Inferior parietal cortex (tissue), 1 donor: ENCODE data around the gene CRTAC1.

Experiments used
- DNase-seq: peaks from one replicate; pipeline ENCODE4 v3.0.0-alpha.2; 2016; ENCODE audit errors: extremely low spot score

Gene CRTAC1

DNA sequence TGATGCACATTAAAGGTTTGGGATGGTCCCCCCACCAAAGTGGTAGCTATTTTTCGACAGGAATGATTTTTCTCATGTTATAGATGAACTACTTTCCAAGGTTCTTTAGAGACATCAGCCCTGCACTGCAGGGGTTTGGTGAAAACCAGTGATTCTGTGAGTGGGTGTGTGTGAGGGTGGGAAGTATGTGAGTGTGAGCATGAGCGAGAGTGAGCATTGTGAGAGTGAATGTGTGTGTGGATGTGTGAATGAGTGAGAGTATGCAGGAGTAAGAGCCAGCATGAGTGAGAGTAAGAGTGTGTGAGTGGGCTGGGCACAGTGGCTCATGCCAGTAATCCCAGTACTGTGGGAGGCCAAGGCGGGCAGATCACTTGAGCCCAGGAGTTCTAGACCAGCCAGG lies 105.7 kb downstream of the CRTAC1 start:
- no peak for DNase-seq

DNA sequence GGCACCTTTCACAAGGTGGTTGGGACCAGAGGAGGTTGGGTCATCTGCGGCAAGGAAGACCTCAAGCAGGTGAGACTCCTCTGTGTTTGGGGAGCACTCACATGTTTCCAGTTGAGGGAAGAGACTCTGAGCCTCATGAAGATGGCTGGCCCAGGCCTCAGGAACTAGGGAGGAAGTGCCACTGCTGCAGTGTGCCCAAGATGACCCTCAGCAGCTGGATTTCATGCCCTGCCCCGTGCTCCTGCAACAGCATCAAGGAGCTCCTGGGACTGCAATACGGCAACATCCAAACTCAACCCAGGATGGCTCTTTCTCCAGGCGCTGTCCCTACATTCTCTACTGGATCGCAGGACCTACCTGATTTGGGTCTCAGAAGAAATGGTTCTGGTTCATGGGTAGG lies 106.9 kb downstream of the CRTAC1 start:
- no peak for DNase-seq

DNA sequence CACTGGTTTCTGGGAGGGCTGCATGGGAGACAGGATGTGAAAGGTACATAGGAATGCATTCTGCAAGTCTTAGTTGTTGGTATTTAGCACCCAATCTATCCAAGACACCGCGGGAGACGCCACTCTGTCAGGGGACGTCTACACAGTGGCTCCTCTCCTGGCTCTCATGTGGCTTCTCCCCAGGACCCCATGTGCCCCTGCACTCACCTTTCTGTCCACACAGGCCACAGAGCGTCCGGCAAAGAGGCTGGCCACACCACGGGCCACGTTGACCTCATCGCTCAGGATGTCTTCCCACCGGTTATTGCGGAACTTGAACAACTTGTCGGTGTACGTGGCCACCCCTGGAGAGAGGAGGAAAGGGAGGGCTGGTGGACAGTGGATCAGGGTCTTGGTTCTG lies 107.4 kb downstream of the CRTAC1 start:
- no peak for DNase-seq

DNA sequence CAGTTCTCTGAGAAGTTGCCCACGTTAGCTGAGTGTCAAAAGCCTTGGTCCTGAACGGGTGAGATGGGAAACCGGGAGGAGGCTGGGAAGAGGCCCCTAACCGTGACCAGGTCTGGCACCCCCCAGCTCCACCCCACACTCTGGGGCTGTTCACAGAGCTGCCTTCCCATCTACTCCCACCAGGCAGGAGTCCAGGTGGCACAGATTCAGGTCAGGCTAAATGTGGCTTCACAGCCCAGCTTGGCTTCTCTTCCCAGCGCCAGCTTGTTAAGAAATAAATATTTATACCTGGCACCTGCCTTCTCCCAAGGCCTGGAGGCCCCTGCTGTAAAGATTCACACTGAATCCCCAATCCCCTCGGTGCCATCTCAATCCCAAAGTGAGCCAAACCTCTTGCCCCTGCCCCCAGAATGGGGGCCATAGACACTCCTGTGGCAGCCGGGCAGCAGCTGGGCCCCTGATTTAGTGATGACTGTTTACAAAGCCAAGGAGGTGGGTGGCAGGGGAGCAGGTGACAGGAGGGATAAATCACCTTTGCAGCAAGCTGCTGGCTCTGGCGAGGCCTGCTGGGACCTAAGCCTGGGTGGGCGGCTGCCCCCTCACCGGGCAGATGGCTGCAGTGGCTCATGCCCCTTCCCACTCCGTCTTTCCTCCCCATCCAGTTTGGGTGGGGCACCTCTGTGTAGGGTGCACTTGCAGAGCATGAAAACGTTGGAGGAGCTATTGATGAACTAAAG lies 108.2 kb downstream of the CRTAC1 start:
- DNase-seq: no peak

DNA sequence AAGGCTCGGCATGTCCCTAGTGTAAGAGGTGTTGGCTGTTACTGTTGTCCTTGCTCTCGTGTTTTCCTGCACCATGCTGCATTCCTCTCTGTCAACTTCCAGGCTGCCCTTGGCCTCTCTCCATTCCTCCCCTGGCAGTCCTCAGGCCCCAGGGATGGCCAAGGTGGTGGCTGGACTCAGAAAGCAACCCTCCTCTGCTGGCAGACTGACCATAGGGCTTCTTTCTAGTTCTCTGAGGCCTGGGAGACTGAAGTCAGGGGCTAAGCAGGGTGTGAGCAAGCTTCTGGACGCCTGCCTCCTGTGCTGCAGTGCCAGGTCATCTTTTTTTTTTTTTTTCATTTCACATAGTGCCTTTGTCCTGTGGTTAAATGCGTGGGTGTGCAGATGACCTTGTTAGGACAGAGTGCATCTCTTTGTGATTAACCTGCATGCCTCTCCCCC lies 108.8 kb downstream of the CRTAC1 start:
- no peak for DNase-seq

DNA sequence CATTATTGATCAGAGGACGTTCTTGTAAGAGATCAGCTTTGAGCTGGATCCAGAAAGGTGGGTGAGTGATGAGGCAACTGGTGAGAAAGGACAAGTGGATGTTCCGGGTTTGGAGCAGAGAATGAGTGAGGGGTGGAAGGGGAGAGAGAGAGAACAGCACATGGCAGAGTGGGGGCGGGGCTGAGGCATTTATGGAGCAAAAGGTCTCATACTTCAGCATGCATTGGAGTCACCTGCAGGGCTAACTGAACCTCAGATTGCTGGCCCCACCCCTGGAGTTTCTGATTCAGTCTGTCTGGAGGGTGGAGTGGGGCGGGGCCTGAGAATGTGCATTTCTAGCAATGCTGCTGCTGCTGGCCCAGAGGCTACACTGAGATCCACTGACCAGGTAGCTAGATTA lies 109.6 kb downstream of the CRTAC1 start:
- no peak for DNase-seq

DNA sequence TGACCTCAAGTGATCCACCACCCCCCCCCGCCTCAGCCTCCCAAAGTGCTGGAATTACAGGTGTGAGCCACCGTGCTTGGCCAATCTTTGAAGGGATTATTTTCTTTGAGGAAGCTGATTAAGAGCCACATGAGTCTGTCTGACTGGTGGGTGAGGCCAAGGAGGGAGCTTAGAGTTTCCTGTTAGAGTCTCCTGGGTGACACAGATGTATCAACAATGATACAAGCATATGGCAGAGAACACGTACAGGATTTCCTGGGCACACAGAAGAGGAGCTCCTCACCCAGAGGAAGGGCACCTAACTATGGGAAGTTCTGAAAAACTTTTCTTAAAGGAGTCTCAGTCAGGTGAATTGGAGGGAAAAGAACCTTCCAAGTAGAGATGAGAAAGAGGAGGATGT lies 111.4 kb downstream of the CRTAC1 start:
- no peak for DNase-seq

DNA sequence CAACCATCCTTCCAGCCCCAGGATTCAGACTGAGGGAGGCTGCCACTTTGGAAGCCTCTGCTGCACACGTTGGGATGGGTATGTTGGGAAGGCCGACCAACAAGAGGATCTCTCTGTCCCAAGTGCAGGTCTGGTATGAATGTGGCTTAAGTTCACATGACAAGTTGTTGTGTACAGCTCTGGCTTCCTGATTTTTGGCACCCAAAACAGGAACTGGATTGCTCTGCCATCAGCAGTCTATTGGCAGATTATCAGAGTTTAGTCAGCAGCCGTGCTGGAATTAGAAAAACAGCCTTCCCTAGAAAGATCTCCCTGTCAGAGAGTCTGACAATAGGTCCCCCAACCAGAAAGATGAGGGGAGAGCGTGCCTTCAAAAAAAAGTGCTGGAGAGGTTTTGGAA lies 113.8 kb downstream of the CRTAC1 start:
- DNase-seq: peak; percentile 60

DNA sequence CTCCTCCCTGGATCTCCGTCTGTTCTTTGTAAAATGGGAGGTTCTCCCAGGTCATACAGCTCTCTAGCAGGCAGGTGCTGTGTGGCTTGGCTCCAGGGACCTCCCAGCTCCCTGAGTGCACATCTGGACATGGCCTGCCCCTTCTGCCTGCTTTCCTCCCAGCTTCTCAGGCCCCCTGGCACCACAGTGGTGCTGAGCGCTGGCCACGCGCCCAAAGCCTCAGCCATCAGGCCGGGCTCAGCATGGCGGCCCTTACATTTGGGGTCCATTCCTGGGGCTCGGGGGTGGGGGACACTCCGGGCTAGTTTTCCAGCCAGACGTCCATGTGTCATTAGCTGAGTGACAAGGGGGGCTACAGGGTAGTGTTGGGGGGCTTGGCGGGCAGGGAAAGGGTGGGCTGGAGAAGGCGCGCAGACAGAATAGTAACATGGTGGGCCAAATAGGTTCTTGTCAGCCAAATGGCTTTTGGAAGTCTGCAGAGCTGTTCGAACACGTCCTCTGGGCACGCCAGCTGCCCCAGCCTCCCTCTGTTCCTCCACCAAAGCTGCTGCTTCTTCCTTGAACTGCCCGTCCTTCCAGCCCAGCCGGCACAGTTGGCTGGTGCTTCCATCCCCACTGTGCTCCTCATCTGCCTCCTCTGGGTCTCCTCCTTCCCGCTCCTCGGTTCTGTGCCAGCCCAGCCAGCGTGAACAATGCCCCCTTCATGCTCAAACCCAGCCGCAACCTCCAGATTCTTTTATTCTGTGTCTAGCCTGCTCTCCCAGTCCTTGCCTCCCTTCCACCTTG lies 114.9 kb downstream of the CRTAC1 start:
- peak; percentile 52 for DNase-seq

DNA sequence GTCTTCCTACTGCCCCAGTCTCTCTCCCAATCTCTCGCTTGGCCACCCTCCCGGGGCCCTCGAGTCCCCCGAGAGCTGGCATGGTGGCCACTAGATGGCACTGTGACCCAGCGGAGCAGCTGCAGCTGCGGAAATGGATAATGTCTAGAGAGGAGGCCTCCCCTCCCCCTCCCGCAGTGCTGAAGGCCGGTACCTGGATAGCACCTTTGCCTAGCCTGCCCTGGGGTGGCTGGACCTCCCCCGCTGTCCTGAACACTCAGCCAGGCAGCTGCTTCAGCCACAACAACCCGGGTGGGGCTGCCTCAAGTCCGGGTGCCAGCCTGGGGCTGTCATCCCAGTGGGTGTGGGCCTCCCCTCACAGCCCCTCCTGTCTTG lies 115.6 kb downstream of the CRTAC1 start:
- peak; percentile 78 for DNase-seq

DNA sequence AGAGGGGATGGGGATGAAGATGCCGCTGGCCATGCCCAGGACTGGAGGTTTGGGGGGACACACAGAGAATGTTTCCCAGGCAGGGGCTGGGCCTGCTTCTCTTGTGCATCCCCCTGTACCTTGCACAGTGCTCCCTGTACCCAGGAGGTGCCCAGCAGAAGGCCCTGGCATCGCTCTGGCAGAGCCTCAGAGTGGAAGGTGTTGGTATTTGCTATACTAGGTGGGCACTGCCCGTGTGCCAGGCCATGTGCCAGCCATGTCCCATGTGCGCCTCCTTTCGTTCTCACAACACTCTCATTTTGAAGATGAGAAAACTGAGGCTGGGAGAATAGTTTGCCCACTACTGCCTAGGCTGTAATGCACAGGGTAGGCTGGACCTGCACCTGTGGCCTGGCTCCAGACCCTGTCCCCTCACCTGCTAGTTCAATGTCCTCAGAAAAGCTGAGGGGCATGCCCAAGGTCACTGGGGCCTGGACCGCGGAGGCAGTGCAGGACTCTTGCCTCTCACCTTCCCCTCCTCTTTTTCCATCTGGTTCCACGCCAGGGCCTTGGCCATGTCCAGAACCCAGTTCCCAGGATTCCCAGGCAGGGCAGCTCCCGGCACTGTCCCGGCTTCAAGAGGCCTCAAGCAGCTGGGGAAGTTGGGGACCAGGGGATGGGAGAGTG lies 116.1 kb downstream of the CRTAC1 start:
- DNase-seq: no peak

DNA sequence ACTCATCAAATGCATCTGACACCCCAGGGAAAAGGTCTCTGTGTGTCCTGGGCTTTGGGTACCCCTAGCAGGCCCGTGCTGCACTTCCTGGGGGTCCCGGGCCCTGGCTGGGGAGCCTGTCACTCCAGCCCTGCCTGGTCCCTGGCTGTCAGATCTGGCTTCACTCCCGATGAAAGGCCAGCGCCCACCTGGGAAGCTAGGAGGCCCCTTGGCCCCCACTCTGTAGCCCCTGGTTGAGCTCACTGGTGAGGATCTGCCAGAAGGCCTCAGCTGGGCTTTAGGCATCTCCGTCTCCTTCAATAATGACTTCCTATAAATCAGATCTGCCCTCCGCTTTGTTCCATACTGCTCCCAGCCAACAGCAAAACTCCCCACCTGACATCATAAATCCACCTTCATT lies 116.8 kb downstream of the CRTAC1 start:
- DNase-seq: no peak

DNA sequence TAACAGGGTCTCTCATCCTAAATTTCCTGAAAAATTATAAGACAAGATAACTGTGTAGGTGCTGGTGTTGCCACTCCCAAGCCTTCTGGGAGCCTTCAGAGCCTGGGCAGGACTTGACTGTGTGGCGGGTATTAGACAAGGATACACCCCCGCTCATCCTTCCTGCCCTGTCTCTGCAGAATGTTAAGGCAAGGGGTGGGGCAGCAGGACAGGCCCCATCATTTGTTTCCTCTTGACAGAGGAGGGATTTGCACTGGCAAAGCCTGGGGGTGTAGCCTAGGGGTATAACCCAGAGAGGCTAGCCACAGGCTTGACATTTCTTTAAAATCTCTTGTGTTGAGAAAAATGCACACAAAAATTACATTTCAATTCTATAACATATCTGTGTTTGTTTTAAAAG lies 117.2 kb downstream of the CRTAC1 start:
- no peak for DNase-seq

DNA sequence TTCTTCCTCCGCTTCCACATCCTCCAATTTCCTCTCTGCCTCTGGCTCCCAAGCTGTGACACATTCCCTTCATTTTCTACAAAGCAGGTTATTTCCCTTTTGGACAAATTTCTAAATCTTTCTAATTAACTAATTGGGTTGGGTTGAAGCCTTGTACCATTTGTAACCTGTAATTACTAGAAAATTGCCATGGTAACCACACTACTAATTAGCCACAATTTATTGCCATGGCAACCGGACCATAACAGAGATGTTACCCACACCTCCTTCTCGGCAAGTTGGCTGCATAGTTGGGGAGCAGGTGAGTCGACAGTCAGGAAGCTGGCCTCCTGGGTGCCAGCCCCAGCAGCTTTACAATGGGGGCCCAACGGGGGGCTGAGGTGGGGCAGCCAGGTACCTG lies 119.2 kb downstream of the CRTAC1 start:
- DNase-seq: no peak

DNA sequence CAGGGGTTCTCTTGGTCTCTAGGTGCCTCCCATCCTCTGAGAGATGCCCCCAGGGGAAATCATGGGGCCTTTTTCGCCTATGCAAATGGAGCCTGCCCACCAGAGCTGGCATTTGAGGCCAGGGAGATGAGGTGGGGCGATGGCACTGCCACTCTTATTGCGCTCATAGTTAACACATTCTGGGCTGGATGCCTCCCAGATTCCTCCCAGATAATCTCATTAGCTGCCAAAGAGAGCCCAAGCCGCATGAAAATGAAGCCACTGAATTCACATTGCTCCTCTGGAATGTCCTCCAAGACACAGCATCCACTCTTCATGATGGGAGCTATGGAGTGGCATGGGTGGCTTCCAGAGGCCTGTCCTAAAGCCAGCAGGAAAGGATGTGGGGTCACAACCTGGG lies 119.8 kb downstream of the CRTAC1 start:
- no peak for DNase-seq

DNA sequence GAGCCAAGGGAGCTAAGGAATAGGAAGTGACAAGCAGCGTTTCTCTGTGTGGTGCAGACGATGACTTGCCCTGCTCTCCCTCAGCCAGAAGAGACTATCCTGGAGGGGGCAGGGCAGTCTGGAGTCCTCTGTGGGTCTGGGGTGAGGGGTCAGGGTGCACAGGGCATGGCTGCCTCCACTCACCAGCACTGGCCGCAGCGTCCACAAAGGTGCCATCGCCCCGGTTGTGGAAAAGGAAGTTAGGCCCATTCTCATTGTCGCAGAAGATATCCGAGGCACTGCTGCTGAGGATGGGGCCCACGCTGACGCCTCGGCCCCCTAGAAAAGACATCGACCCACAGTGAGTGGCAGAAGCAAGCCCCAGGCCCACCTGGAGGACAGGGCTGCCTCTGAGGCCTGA lies 122.6 kb downstream of the CRTAC1 start:
- DNase-seq: no peak

DNA sequence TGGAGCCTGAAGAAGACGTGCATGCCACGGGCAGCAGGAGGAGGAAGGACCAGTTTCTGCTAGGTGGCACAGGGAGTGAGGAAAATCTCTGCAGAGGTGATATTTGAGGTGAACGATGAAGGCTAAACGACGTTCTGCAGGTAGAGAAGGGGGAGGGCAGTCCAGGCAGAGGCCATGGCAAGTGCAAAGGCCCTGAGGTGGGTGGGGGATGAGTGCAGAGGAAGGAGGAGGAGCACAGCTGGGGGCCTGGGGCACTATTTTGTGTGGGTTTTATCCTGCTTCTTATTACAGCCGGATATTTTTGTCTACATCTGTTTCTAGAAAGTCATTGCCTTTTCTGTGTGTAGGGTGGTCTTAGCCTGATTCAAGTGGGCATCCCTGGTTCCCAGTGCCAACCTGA lies 123.2 kb downstream of the CRTAC1 start:
- DNase-seq: no peak

DNA sequence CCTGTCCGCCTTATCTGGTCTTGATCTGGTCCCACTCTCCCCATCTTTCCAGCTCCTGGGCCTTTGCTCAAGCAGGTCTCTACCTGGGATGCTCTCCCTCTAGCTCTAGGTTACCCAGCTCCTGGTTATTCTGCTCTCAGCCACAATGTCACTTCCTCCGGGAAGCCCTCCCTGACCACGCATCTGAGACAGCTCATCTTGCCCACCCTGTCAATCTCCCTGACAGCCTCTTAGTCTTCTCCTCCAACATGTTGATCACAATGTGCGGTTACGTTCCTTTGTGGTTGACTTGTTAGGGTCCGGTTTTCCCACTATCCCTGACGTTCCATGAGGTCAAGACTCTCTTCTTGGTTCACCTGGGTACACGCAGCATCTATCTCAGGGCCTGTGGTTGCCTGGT lies 125.1 kb downstream of the CRTAC1 start:
- no peak for DNase-seq

DNA sequence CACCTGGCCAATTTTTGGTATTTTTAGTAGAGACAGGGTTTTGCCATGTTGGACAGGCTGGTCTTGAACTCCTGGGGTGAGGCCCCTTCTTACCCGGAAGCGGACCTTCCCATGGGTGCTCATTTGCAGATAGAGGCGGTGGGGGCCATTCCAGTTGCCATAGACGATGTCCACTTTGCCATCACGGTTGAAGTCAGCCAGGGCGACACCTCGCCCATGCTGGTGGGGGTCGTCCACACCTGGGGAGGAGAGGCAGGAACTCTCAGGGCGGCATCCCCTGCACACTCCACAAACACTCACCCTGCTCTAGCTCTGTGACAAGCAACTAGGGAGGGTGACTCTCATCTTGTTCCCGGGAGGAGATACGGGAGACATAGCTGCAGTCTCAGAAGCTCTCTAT lies 125.8 kb downstream of the CRTAC1 start:
- DNase-seq: no peak

DNA sequence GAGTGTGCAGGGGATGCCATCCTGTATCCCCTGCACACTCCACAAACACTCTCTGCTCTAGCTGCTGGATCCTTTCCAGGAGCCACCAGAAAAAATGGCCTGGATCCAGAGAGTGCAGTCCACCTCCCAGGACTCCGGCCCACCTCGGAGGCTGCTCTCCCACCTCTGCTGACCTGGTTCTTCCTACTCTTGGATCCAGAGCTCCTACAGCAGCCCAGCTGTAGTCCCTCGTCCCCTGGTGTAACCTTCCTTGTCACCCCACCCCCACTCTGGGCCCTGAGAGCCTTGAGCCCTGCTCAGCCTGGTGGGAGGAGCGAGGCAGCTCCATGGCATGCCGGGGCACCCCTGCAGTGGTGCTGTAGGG lies 126.4 kb downstream of the CRTAC1 start:
- DNase-seq: no peak

DNA sequence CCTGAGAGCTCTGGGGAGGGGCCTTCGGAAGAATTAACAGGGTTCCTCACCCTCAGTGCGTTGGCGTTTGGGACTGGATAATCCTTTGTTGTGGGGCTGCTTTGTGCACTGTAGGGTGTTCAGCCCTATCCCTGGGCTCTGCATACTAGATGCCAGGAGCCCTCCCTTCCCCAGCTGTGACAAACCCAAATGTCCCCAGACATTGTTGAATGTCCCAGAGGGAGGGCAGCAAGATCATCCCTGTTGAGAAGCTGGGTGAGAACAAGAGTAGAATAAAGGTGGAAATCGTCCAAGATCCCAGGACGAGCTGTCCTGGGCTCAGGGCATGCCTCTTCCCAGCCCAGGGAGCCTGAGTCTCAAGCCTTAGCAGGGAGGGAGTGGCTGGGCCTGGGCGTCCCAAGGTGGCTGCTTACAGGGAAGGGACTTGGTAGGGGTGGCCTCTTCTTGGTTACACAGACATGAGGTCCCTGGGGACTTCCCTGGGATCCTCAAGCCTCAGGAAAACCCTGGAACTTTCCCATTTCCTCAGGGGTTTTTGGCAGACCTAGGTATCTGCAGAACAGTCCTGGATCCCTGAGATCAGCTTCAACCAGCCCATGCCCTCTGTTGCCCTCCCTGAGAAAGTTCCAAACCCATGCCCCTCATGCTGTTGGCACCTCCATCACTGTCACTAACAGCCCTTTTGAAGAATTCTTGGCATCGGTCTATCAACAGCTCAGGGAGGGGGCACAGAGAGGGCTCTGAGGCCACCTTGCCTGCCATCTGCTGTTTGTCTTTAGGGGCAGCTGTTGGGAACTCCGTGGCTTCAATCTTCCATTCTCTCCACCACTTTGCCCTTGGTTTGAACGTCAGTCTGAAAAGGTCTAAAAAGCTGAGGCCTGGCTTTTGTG lies 127.0 kb downstream of the CRTAC1 start:
- no peak for DNase-seq

DNA sequence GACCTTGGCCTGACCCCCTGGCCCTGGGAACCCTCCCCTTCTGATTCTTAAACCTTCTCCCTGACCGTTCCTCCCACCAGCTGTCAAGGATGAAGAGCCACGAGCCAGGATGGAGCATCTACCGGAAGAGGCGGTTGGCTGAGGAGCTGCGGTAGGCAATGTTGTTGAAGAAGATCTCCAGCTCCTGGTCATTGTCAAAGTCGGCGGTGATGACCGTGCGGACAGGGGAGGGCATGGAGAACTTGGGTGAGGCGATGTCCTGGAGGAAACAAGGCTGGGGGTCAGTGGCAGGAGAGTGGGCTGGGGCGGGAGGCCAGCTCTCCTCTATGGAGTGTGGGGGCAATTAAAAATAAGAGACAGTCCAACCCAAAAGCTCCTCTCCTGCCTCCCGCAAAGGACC lies 129.0 kb downstream of the CRTAC1 start:
- no peak for DNase-seq
